GM18951 (cell line): ENCODE measurements around the gene OR2C3.

Source experiments
- POLR2A ChIP-seq: IDR thresholded peaks from 4 replicates; pipeline ENCODE4 v1.6.1; 2011; ENCODE audit warnings: mild to moderate bottlenecking; ENCODE audit not compliant: insufficient read length, insufficient read depth; ENCODE audit errors: extremely low read depth
- in situ Hi-C: fragments of 300-500 bp; cut with MboI; formaldehyde crosslinking; loops from one replicate; pipeline ENCODE4 v1.12.0; 2022; ENCODE audit warnings: low sequenced_read_pairs, mixed read lengths, inconsistent platforms; ENCODE audit not compliant: unreplicated experiment

Gene OR2C3

GRCh38 chr1:247536340-247536739, at the start of gene OR2C3:
TSS of gene OR2C3 (minus strand) at chr1:247536440. CDS start at chr1:247532511, 3,929 bp downstream.
- no peak for TF ChIP-seq POLR2A
- in situ Hi-C loops = no loop called here

GRCh38 chr1:247578946-247579460, 42.8 kb upstream of the OR2C3 start:
- no peak for TF ChIP-seq POLR2A

GRCh38 chr1:247576514-247576913, 40.3 kb upstream of the OR2C3 start:
- TF ChIP-seq POLR2A = no peak
- in situ Hi-C loops = loop anchor here (25.0 kb wide), 1 partner anchor 189 kb away; no protein-coding TSS in a partner anchor

More at GRCh38 chr1:247578946-247579460, 42.8 kb upstream of the OR2C3 start:
- in situ Hi-C loops = loop anchor here (25.0 kb wide), 1 partner anchor 192 kb away; no protein-coding TSS in a partner anchor

GRCh38 chr1:247574664-247575063, 38.4 kb upstream of the OR2C3 start:
- TF ChIP-seq POLR2A = no peak
- in situ Hi-C loops = loop anchor here (25.0 kb wide), 1 partner anchor 187 kb away; no protein-coding TSS in a partner anchor

GRCh38 chr1:247574236-247574635, 38.0 kb upstream of the OR2C3 start:
- TF ChIP-seq POLR2A = no peak
- in situ Hi-C loops = no loop called here

GRCh38 chr1:247562198-247562597, 26.0 kb upstream of the OR2C3 start:
- no peak for TF ChIP-seq POLR2A
- in situ Hi-C loops = no loop called here

GRCh38 chr1:247561711-247562110, 25.5 kb upstream of the OR2C3 start:
- in situ Hi-C loops = no loop called here
- no peak for TF ChIP-seq POLR2A

- in situ Hi-C loops = no loop called here
- TF ChIP-seq POLR2A = no peak
Measured at GRCh38 chr1:247557926-247558674, 21.9 kb upstream of the OR2C3 start.

- TF ChIP-seq POLR2A = no peak
- in situ Hi-C loops = no loop called here
Measured at GRCh38 chr1:247552231-247552630, 16.0 kb upstream of the OR2C3 start.

GRCh38 chr1:247551721-247552120, 15.5 kb upstream of the OR2C3 start:
- no peak for TF ChIP-seq POLR2A
- in situ Hi-C loops = no loop called here

- in situ Hi-C loops = no loop called here
- TF ChIP-seq POLR2A = no peak
Measured at GRCh38 chr1:247548769-247549182, 12.5 kb upstream of the OR2C3 start, which contains the start of gene GCSAML. TSS of gene GCSAML (plus strand) at chr1:247549134. CDS start at chr1:247549192, 58 bp downstream.

- in situ Hi-C loops = no loop called here
- no peak for TF ChIP-seq POLR2A
Measured at GRCh38 chr1:247548092-247548491, 11.9 kb upstream of the OR2C3 start.

- no peak for TF ChIP-seq POLR2A
- in situ Hi-C loops = no loop called here
Measured at GRCh38 chr1:247542811-247543210, 6.6 kb upstream of the OR2C3 start.

- in situ Hi-C loops = no loop called here
- TF ChIP-seq POLR2A = no peak
Measured at GRCh38 chr1:247540581-247540980, 4.3 kb upstream of the OR2C3 start.

- in situ Hi-C loops = no loop called here
- TF ChIP-seq POLR2A = no peak
Measured at GRCh38 chr1:247539215-247539614, 3.0 kb upstream of the OR2C3 start.
